GM04503 (cell line): ENCODE results near the gene CCDC8.
"Not testable (repeated sequence)": the region's sequence is repeated elsewhere in the genome, so short reads cannot be mapped to it uniquely, and the experiment has no call there.

ENCODE experiments used
- DNase-seq: peaks from one replicate; pipeline ENCODE4 v3.0.0-alpha.2; 2012; ENCODE audit warnings: low read depth

Gene CCDC8

GRCh38 chr19:46413262-46414031 lies at the start of gene CCDC8:
Gene CCDC8 (minus strand): TSS chr19:46413564. CDS start chr19:46412810, 754 bp downstream.
- peak; percentile 58 for DNase-seq

GRCh38 chr19:46461537-46461936 lies 48.2 kb upstream of the CCDC8 start:
- DNase-seq = no peak

GRCh38 chr19:46460981-46461380 lies 47.6 kb upstream of the CCDC8 start:
- no peak for DNase-seq

GRCh38 chr19:46460055-46460454 lies 46.7 kb upstream of the CCDC8 start:
- no peak for DNase-seq

GRCh38 chr19:46456930-46457329 lies 43.6 kb upstream of the CCDC8 start:
- no peak for DNase-seq

- no peak for DNase-seq
Observed at GRCh38 chr19:46454244-46454643, 40.9 kb upstream of the CCDC8 start.

- no peak for DNase-seq
Observed at GRCh38 chr19:46453661-46454060, 40.3 kb upstream of the CCDC8 start.

GRCh38 chr19:46452186-46452585 lies 38.8 kb upstream of the CCDC8 start:
- no peak for DNase-seq

- no peak for DNase-seq
Observed at GRCh38 chr19:46451352-46451751, 38.0 kb upstream of the CCDC8 start.

GRCh38 chr19:46450737-46451136 lies 37.4 kb upstream of the CCDC8 start:
- DNase-seq = no peak

- no peak for DNase-seq
Observed at GRCh38 chr19:46449228-46449627, 35.9 kb upstream of the CCDC8 start.

- DNase-seq = no peak
Observed at GRCh38 chr19:46448601-46449000, 35.2 kb upstream of the CCDC8 start.

- DNase-seq = no peak
Observed at GRCh38 chr19:46447824-46448223, 34.5 kb upstream of the CCDC8 start.

- DNase-seq = no peak
Observed at GRCh38 chr19:46447006-46447405, 33.6 kb upstream of the CCDC8 start.

- DNase-seq = no peak
Observed at GRCh38 chr19:46446021-46446420, 32.7 kb upstream of the CCDC8 start.

GRCh38 chr19:46442808-46443450 lies 29.6 kb upstream of the CCDC8 start:
- DNase-seq = peak; percentile 24

GRCh38 chr19:46441866-46442265 lies 28.5 kb upstream of the CCDC8 start:
- DNase-seq = no peak

- DNase-seq = not testable (repeated sequence)
Observed at GRCh38 chr19:46435689-46436088, 22.3 kb upstream of the CCDC8 start.

- DNase-seq = no peak
Observed at GRCh38 chr19:46435009-46435408, 21.6 kb upstream of the CCDC8 start.

- DNase-seq = not testable (repeated sequence)
Observed at GRCh38 chr19:46433470-46433869, 20.1 kb upstream of the CCDC8 start.

GRCh38 chr19:46431824-46432223 lies 18.5 kb upstream of the CCDC8 start:
- no peak for DNase-seq

- no peak for DNase-seq
Observed at GRCh38 chr19:46429999-46430398, 16.6 kb upstream of the CCDC8 start.

GRCh38 chr19:46428239-46429135 lies 15.1 kb upstream of the CCDC8 start, which contains the start of gene PNMA8C:
Gene PNMA8C (minus strand): TSS chr19:46428936. CDS start chr19:46428359, 577 bp downstream.
- no peak for DNase-seq
